SU-DHL-6 (cell line): ENCODE measurements around the gene STX8.
A peak's percentile ranks its signal among the peaks of the same experiment; 100 is the strongest.

Experiments
- H2AFZ ChIP-seq: fragments of 200-600 bp; sonication (generic); 2 replicates; pipeline ENCODE4 v1.6.1; 2014; ENCODE audit warnings: low read depth, mild to moderate bottlenecking, moderate library complexity, mixed read lengths, antibody characterized with exemption, low read length; ENCODE audit not compliant: severe bottlenecking
- H3F3A ChIP-seq: fragments of 200-600 bp; shearing (Covaris generic); 2 replicates; pipeline ENCODE4 v1.6.0; 2016; ENCODE audit warnings: antibody characterized with exemption, mild to moderate bottlenecking; ENCODE audit not compliant: insufficient read depth
- H3K27ac ChIP-seq: fragments of 200-600 bp; sonication (generic); 2 replicates; pipeline ENCODE4 v1.5.1; 2016; ENCODE audit warnings: low read depth, mild to moderate bottlenecking, low read length, moderate library complexity, mixed read lengths
- H3K27me3 ChIP-seq: fragments of 200-600 bp; sonication (generic), shearing (Covaris generic); 2 replicates; pipeline ENCODE4 v1.6.0; 2014; ENCODE audit warnings: mild to moderate bottlenecking, low read length
- H3K36me3 ChIP-seq: fragments of 200-600 bp; sonication (generic); 2 replicates; pipeline ENCODE4 v1.6.1; 2014; ENCODE audit warnings: mild to moderate bottlenecking, low read length, mixed read lengths
- H3K4me2 ChIP-seq: fragments of 300-600, 200-600 bp; shearing (Covaris generic), sonication (generic); 2 replicates; pipeline ENCODE4 v1.6.0; 2014; ENCODE audit warnings: low read length, low read depth, mild to moderate bottlenecking; ENCODE audit not compliant: poor library complexity, severe bottlenecking
- H3K4me3 ChIP-seq: fragments of 200-600 bp; sonication (generic); 2 replicates; pipeline ENCODE4 v1.5.1; 2014; ENCODE audit warnings: antibody characterized with exemption, low read length, mild to moderate bottlenecking, mixed read lengths; ENCODE audit not compliant: insufficient read depth, poor library complexity, severe bottlenecking
- H3K79me2 ChIP-seq: fragments of 200-600 bp; sonication (generic); 2 replicates; pipeline ENCODE4 v1.6.1; 2014; ENCODE audit warnings: mild to moderate bottlenecking, low read length, moderate library complexity; ENCODE audit not compliant: insufficient read depth
- H3K9ac ChIP-seq: fragments of 200-600 bp; sonication (generic); 2 replicates; pipeline ENCODE4 v1.7.0; 2014; ENCODE audit warnings: mild to moderate bottlenecking, low read length
- H3K9me2 ChIP-seq: fragments of 200-600 bp; sonication (generic); replicated peaks from 2 replicates; pipeline ENCODE4 v1.6.1; 2014; ENCODE audit warnings: low read length; ENCODE audit not compliant: insufficient read depth
- H3K9me3 ChIP-seq: fragments of 200-600 bp; sonication (generic); 2 replicates; pipeline ENCODE4 v1.6.1; 2014; ENCODE audit warnings: low read length, mixed read lengths; ENCODE audit not compliant: insufficient read depth
- H4K20me1 ChIP-seq: fragments of 200-600 bp; sonication (generic); 2 replicates; pipeline ENCODE4 v1.6.1; 2014; ENCODE audit warnings: low read depth, mild to moderate bottlenecking, antibody characterized with exemption, low read length, moderate library complexity, mixed read lengths
- EZH2phosphoT487 ChIP-seq: fragments of 200-600 bp; sonication (generic), shearing (Covaris generic); conservative IDR thresholded peaks from 2 replicates; pipeline ENCODE4 v1.6.1; 2018; ENCODE audit warnings: mild to moderate bottlenecking, antibody characterized with exemption, low read length, moderate library complexity, mixed read lengths
- TF ChIP-seq, protein P1 (sequence below): fragments of 200-600 bp; sonication (generic); IDR thresholded peaks from one replicate; pipeline ENCODE4 v1.5.1; 2017; ENCODE audit warnings: antibody characterized with exemption, mild to moderate bottlenecking, low read length, moderate library complexity; ENCODE audit not compliant: insufficient read depth, poor library complexity, severe bottlenecking

STX8 gene

DNA sequence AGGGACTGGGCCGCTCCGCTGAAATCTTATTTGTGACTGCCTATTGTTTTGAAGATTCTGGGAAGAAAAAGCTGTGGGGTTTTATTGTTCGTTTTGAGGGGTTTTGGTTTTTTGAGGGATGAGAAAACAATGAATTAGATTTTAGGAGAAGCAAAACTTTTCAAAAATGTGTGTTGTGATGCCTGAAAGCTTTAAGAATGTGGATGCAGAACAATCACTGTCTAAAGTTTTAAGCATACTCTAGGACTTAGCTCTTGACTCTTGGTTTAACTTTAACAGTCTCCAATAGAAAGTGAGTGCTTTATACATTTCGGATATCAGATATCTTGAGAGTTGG is 1.7 kb upstream of the STX8 start:
- no peak overlapping the region for H2AFZ ChIP-seq
- H3K27ac ChIP-seq: no peak overlapping the region
- H3K9me3 ChIP-seq: no peaks in the 10 kb centered on the region
- no peak overlapping the region for H3K4me3 ChIP-seq
- no peaks in the 10 kb centered on the region; the same call in 1 of the 2 replicates for H3F3A ChIP-seq
- no peaks in the 10 kb centered on the region for H4K20me1 ChIP-seq
- H3K27me3 ChIP-seq: no peaks in the 10 kb centered on the region
- peaks cover 20% of the 10 kb centered on the region for H3K79me2 ChIP-seq
- H3K9ac ChIP-seq: no peak overlapping the region
- TF ChIP-seq, protein P1, sequence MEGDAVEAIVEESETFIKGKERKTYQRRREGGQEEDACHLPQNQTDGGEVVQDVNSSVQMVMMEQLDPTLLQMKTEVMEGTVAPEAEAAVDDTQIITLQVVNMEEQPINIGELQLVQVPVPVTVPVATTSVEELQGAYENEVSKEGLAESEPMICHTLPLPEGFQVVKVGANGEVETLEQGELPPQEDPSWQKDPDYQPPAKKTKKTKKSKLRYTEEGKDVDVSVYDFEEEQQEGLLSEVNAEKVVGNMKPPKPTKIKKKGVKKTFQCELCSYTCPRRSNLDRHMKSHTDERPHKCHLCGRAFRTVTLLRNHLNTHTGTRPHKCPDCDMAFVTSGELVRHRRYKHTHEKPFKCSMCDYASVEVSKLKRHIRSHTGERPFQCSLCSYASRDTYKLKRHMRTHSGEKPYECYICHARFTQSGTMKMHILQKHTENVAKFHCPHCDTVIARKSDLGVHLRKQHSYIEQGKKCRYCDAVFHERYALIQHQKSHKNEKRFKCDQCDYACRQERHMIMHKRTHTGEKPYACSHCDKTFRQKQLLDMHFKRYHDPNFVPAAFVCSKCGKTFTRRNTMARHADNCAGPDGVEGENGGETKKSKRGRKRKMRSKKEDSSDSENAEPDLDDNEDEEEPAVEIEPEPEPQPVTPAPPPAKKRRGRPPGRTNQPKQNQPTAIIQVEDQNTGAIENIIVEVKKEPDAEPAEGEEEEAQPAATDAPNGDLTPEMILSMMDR: no peak
- no peak for TF ChIP-seq EZH2phosphoT487
- no peak overlapping the region for H3K4me2 ChIP-seq
- no peaks in the 10 kb centered on the region for H3K36me3 ChIP-seq
- H3K9me2 ChIP-seq: no peaks in the 10 kb centered on the region

DNA sequence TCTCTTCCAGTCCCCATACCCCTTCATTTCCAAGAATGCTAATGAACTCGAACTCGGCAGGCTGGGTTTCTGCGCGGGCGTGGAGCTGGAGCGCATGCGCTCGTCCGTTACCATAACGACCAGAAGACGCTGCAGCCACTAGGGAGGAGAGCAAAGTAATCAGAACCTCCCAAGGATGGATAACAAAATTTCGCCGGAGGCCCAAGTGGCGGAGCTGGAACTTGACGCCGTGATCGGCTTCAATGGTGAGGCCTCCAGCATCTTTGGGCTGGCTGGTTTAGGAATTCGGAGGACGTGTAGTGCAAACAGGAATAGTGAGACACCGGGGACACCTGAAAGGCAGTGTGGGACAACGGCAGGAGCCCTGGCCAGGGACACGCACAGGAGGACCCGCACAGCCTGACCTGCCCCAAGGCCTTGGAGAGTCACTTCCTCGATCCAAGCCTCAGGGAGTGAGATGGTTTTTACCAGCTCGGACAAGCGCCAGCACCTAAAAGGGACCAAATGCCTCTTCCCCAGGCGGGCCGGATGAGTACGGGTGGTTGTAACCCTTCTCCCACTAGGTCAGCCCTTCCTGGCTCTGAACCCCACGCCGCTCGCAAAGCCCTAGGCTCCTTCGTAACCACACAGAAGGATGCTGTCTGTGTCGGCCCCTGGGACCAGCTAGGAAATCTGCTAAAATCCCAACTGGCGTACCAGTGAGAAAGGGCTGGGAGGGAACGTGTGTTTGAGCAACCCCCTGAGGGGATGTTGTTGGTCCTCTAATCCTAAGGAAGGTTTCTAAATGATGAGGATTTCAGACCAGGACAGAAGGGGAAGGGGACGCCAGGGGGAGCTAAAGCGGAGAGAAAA is 1.1 kb upstream of the STX8 start, which contains the start of gene CFAP52:
Gene CFAP52 (plus strand): TSS at position 122 of the 852 bp plus-strand sequence. CDS start 54 bp downstream, at position 176.
- no peaks in the 10 kb centered on the region for H3K9me3 ChIP-seq
- TF ChIP-seq, protein P1: peak; percentile 58
- no peak for TF ChIP-seq EZH2phosphoT487
- no peaks in the 10 kb centered on the region for H3K27me3 ChIP-seq
- H3K79me2 ChIP-seq: peaks cover 25% of the 10 kb centered on the region
- H3K36me3 ChIP-seq: no peaks in the 10 kb centered on the region
- H3K9ac ChIP-seq: peak within 1 kb of the TSS; percentile 86
- no peaks in the 10 kb centered on the region for H3K9me2 ChIP-seq
- H3K27ac ChIP-seq: peak within 1 kb of the TSS; percentile 43
- peak within 1 kb of the TSS; percentile 97 for H3K4me3 ChIP-seq
- peak within 1 kb of the TSS; percentile 94 for H3K4me2 ChIP-seq
- no peaks in the 10 kb centered on the region; the same call in 1 of the 2 replicates for H3F3A ChIP-seq
- H2AFZ ChIP-seq: peak within 1 kb of the TSS; percentile 87
- no peaks in the 10 kb centered on the region for H4K20me1 ChIP-seq

DNA sequence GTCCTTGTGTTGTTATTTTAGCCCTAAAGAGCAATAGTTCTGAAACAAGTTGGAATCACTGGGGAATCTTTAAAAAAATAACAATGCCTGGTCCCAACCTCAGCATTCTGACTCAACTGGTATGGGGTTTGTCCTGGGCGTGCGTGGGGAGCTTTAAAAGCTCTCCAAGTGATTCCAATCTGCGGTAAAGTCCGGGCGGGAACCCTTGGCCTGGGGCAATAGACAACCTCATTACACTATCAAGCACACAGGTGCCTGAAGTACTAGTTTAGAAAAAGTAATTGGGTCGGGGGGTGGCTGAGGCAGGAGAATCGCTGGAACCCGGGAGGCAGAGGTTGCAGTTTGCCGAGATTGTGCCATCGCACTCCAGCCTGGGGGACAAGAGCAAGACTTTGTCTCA is 4.4 kb downstream of the STX8 start:
- Histone ChIP-seq H3K27ac (no peak overlapping the region), H3K9me3 (no peaks in the 10 kb centered on the region), H3K9ac (no peak overlapping the region), H3K4me3 (no peak overlapping the region), H2AFZ (no peak overlapping the region), H4K20me1 (no peaks in the 10 kb centered on the region), H3F3A (peaks cover 8% of the 10 kb centered on the region), H3K4me2 (no peak overlapping the region), H3K27me3 (no peaks in the 10 kb centered on the region), H3K79me2 (peaks cover 35% of the 10 kb centered on the region), H3K9me2 (no peaks in the 10 kb centered on the region), H3K36me3 (peaks cover 5% of the 10 kb centered on the region)
- no peak for TF ChIP-seq EZH2phosphoT487
